GF-D8 (cell line): Measurements from ENCODE around the gene KRTAP5-6.

Experiments used
- DNase-seq: peaks from one replicate; lab custom pipeline; 2025; lab: John Stamatoyannopoulos, UW

The KRTAP5-6 gene

GRCh38 chr11:1702506-1702905 lies 5.5 kb downstream of the KRTAP5-6 start:
- DNase-seq: no peak

- no peak for DNase-seq
These were observed 6.2 kb downstream of the KRTAP5-6 start for GRCh38 chr11:1703146-1703545.

GRCh38 chr11:1705126-1706052 lies 8.4 kb downstream of the KRTAP5-6 start:
- no peak for DNase-seq

- DNase-seq: no peak
These were observed 9.8 kb downstream of the KRTAP5-6 start for GRCh38 chr11:1706634-1707400.

- no peak for DNase-seq
These were observed 10.8 kb downstream of the KRTAP5-6 start for GRCh38 chr11:1707751-1708150.

GRCh38 chr11:1708716-1709115 lies 11.7 kb downstream of the KRTAP5-6 start:
- no peak for DNase-seq

- no peak for DNase-seq
These were observed 18.2 kb downstream of the KRTAP5-6 start for GRCh38 chr11:1714908-1715885.

GRCh38 chr11:1717745-1718144 lies 20.8 kb downstream of the KRTAP5-6 start:
- no peak for DNase-seq

- DNase-seq: no peak
These were observed 21.3 kb downstream of the KRTAP5-6 start for GRCh38 chr11:1718326-1718725.

GRCh38 chr11:1719781-1720180 lies 22.8 kb downstream of the KRTAP5-6 start:
- DNase-seq: no peak

GRCh38 chr11:1727096-1727690 lies 30.2 kb downstream of the KRTAP5-6 start:
- no peak for DNase-seq

- DNase-seq: no peak
These were observed 30.9 kb downstream of the KRTAP5-6 start for GRCh38 chr11:1727861-1728260.

GRCh38 chr11:1728301-1728700 lies 31.3 kb downstream of the KRTAP5-6 start:
- no peak for DNase-seq

- DNase-seq: no peak
These were observed 32.1 kb downstream of the KRTAP5-6 start for GRCh38 chr11:1728931-1729691.

- no peak for DNase-seq
These were observed 32.7 kb downstream of the KRTAP5-6 start for GRCh38 chr11:1729692-1730011.

- DNase-seq: no peak
These were observed 33.1 kb downstream of the KRTAP5-6 start for GRCh38 chr11:1730059-1730629.

- DNase-seq: no peak
These were observed 34.6 kb downstream of the KRTAP5-6 start for GRCh38 chr11:1731451-1732059.

- DNase-seq: no peak
These were observed 35.5 kb downstream of the KRTAP5-6 start for GRCh38 chr11:1732418-1733008.

- DNase-seq: no peak
These were observed 36.2 kb downstream of the KRTAP5-6 start for GRCh38 chr11:1733009-1733715.
